HUDEP-2 (cell line): ENCODE results near the gene HIF1AN.

ENCODE experiments used
- DNase-seq, 76 experiments: peaks; one replicate each; lab custom pipeline; 2025; ENCODE audit not compliant: unreplicated experiment in 76 of 76; lab: John Stamatoyannopoulos, UW

The HIF1AN gene

GRCh38 chr10:100535715-100536353, at the start of gene HIF1AN:
Gene HIF1AN (plus strand): TSS chr10:100535943. CDS start chr10:100535959, 16 bp downstream.
- peak in 75 of 76 experiments; percentile 20 to 93 (median 84) for DNase-seq

- DNase-seq: no peak
Observed at GRCh38 chr10:100487529-100487928, 48.2 kb upstream of the HIF1AN start.

GRCh38 chr10:100489396-100489795, 46.3 kb upstream of the HIF1AN start:
- no peak for DNase-seq

GRCh38 chr10:100490531-100490930, 45.2 kb upstream of the HIF1AN start:
- no peak for DNase-seq

- no peak for DNase-seq
Observed at GRCh38 chr10:100496567-100496966, 39.2 kb upstream of the HIF1AN start.

- DNase-seq: no peak
Observed at GRCh38 chr10:100498059-100498458, 37.7 kb upstream of the HIF1AN start.

- no peak for DNase-seq
Observed at GRCh38 chr10:100501423-100501822, 34.3 kb upstream of the HIF1AN start.

- DNase-seq: no peak
Observed at GRCh38 chr10:100502926-100503494, 32.7 kb upstream of the HIF1AN start.

GRCh38 chr10:100504096-100504495, 31.6 kb upstream of the HIF1AN start:
- no peak for DNase-seq

- DNase-seq: no peak
Observed at GRCh38 chr10:100505164-100505563, 30.6 kb upstream of the HIF1AN start.

- no peak for DNase-seq
Observed at GRCh38 chr10:100506596-100507356, 29.0 kb upstream of the HIF1AN start.

GRCh38 chr10:100507357-100507732, 28.4 kb upstream of the HIF1AN start:
- DNase-seq: no peak

- DNase-seq: no peak
Observed at GRCh38 chr10:100508266-100508665, 27.5 kb upstream of the HIF1AN start.

- DNase-seq: peak in 34 of 76 experiments; percentile 5 to 74 (median 36)
Observed at GRCh38 chr10:100508691-100509150, 27.0 kb upstream of the HIF1AN start.

- no peak for DNase-seq
Observed at GRCh38 chr10:100509241-100509840, 26.4 kb upstream of the HIF1AN start.

- DNase-seq: peak in 15 of 76 experiments; percentile 4 to 64 (median 32)
Observed at GRCh38 chr10:100510533-100511308, 25.0 kb upstream of the HIF1AN start.

- DNase-seq: no peak
Observed at GRCh38 chr10:100515612-100516011, 20.1 kb upstream of the HIF1AN start.

GRCh38 chr10:100516847-100517246, 18.9 kb upstream of the HIF1AN start:
- DNase-seq: no peak

GRCh38 chr10:100518761-100519241, 16.9 kb upstream of the HIF1AN start:
- DNase-seq: peak in 30 of 76 experiments; percentile 2 to 55 (median 28)

GRCh38 chr10:100519311-100520051, 16.3 kb upstream of the HIF1AN start, which contains the start of gene SEC31B:
Gene SEC31B (minus strand): TSS chr10:100519861. CDS start chr10:100516952, 2,909 bp downstream.
- no peak for DNase-seq
